HG03342 (cell line): ENCODE measurements around the gene SPACA7.
"Not testable (repeated sequence)": the region's sequence is repeated elsewhere in the genome, so short reads cannot be mapped to it uniquely, and the experiment has no call there.

Source experiments
- ATAC-seq: cut with Tn5 transposase; IDR thresholded peaks from one replicate; pipeline ENCODE4 v1.9.1; 2021; ENCODE audit warnings: mild to moderate bottlenecking, moderate library complexity; ENCODE audit not compliant: unreplicated experiment

Gene SPACA7

GRCh38 chr13:112416647-112417046, 40.5 kb downstream of the SPACA7 start:
- no peak for ATAC-seq

- no peak for ATAC-seq
Observed at GRCh38 chr13:112417079-112417478, 40.9 kb downstream of the SPACA7 start.

- no peak for ATAC-seq
Observed at GRCh38 chr13:112424098-112424497, 47.9 kb downstream of the SPACA7 start.

- no peak for ATAC-seq
Observed at GRCh38 chr13:112428704-112429103, 52.5 kb downstream of the SPACA7 start.

- ATAC-seq = no peak
Observed at GRCh38 chr13:112431734-112432133, 55.6 kb downstream of the SPACA7 start.

GRCh38 chr13:112432734-112433133, 56.6 kb downstream of the SPACA7 start:
- ATAC-seq = not testable (repeated sequence)

GRCh38 chr13:112433517-112433916, 57.4 kb downstream of the SPACA7 start:
- ATAC-seq = not testable (repeated sequence)

- ATAC-seq = no peak
Observed at GRCh38 chr13:112434032-112434431, 57.9 kb downstream of the SPACA7 start.

- ATAC-seq = no peak
Observed at GRCh38 chr13:112434937-112435523, 58.9 kb downstream of the SPACA7 start.

- no peak for ATAC-seq
Observed at GRCh38 chr13:112435973-112436372, 59.8 kb downstream of the SPACA7 start.

- ATAC-seq = no peak
Observed at GRCh38 chr13:112438094-112438493, 61.9 kb downstream of the SPACA7 start.

GRCh38 chr13:112438515-112438914, 62.4 kb downstream of the SPACA7 start:
- ATAC-seq = no peak

- ATAC-seq = no peak
Observed at GRCh38 chr13:112441226-112441625, 65.1 kb downstream of the SPACA7 start.

- ATAC-seq = no peak
Observed at GRCh38 chr13:112441779-112442310, 65.7 kb downstream of the SPACA7 start.

GRCh38 chr13:112442483-112443090, 66.4 kb downstream of the SPACA7 start:
- ATAC-seq = no peak

- ATAC-seq = no peak
Observed at GRCh38 chr13:112443191-112443994, 67.2 kb downstream of the SPACA7 start.

GRCh38 chr13:112443995-112444311, 67.8 kb downstream of the SPACA7 start:
- no peak for ATAC-seq

- no peak for ATAC-seq
Observed at GRCh38 chr13:112444416-112445399, 68.6 kb downstream of the SPACA7 start.

GRCh38 chr13:112445411-112446271, 69.5 kb downstream of the SPACA7 start:
- no peak for ATAC-seq

GRCh38 chr13:112446347-112446861, 70.2 kb downstream of the SPACA7 start:
- no peak for ATAC-seq
